GM23248 (cell line): Measurements from ENCODE around the gene ARHGEF25. TPM values are rescaled to one million over a fixed set of nuclear protein-coding genes. Genes with fewer than 3 reads are reported as not detected.
"Not testable (repeated sequence)": the region's sequence is repeated elsewhere in the genome, so short reads cannot be mapped to it uniquely, and the experiment has no call there.

Experiments used
- DNase-seq: peaks from one replicate; pipeline ENCODE4 v3.0.0-alpha.2; 2015
- H2AFZ ChIP-seq: fragments of 200-600 bp; sonication (generic); 2 replicates; pipeline ENCODE4 v1.6.1; 2016; ENCODE audit warnings: antibody characterized with exemption
- H3F3A ChIP-seq: fragments of 200-600 bp; sonication (generic); 2 replicates; pipeline ENCODE4 v1.6.1; 2016; ENCODE audit warnings: mild to moderate bottlenecking, antibody characterized with exemption, mixed run types; ENCODE audit not compliant: insufficient read depth
- H3K27ac ChIP-seq: fragments of 200-600 bp; sonication (generic); 2 replicates; pipeline ENCODE4 v1.5.1; 2016; ENCODE audit warnings: mild to moderate bottlenecking
- H3K27me3 ChIP-seq: fragments of 200-600 bp; sonication (generic); replicated peaks from 2 replicates; pipeline ENCODE4 v1.6.1; 2016; ENCODE audit warnings: mild to moderate bottlenecking; ENCODE audit not compliant: insufficient read depth
- H3K36me3 ChIP-seq: fragments of 200-600 bp; sonication (generic); 2 replicates; pipeline ENCODE4 v1.6.1; 2016; ENCODE audit warnings: low read depth, mild to moderate bottlenecking
- H3K4me1 ChIP-seq: fragments of 200-600 bp; sonication (generic); 2 replicates; pipeline ENCODE4 v1.6.1; 2016; ENCODE audit warnings: mild to moderate bottlenecking; ENCODE audit not compliant: insufficient read depth
- H3K4me2 ChIP-seq: fragments of 200-600 bp; sonication (generic); one replicate; pipeline ENCODE4 v1.6.1; 2016; ENCODE audit warnings: mild to moderate bottlenecking; ENCODE audit not compliant: unreplicated experiment
- H3K4me3 ChIP-seq: fragments of 200-600 bp; sonication (generic); 2 replicates; pipeline ENCODE4 v1.5.1; 2016; ENCODE audit warnings: mild to moderate bottlenecking
- H3K79me2 ChIP-seq: fragments of 200-600 bp; sonication (generic); 2 replicates; pipeline ENCODE4 v1.6.1; 2016; ENCODE audit warnings: mild to moderate bottlenecking; ENCODE audit not compliant: insufficient read depth
- H3K9ac ChIP-seq: fragments of 200-600 bp; sonication (generic); 2 replicates; pipeline ENCODE4 v1.6.1; 2016; ENCODE audit warnings: mild to moderate bottlenecking
- H3K9me2 ChIP-seq: fragments of 200-600 bp; sonication (generic); 2 replicates; pipeline ENCODE4 v1.6.1; 2016; ENCODE audit warnings: mixed run types, mild to moderate bottlenecking, moderate library complexity; ENCODE audit not compliant: insufficient read depth
- H3K9me3 ChIP-seq: fragments of 200-600 bp; sonication (generic); one replicate; pipeline ENCODE4 v1.6.1; 2017; ENCODE audit warnings: low read depth
- H4K20me1 ChIP-seq: fragments of 200-600 bp; sonication (generic); 2 replicates; pipeline ENCODE4 v1.6.0; 2016; ENCODE audit not compliant: insufficient read depth
- EZH2 ChIP-seq: fragments of 200-600 bp; sonication (generic); IDR thresholded peaks from 2 replicates; pipeline ENCODE4 v1.6.1; 2018; ENCODE audit warnings: antibody characterized with exemption, mild to moderate bottlenecking; ENCODE audit not compliant: insufficient read depth, poor library complexity, severe bottlenecking
- EZH2phosphoT487 ChIP-seq: fragments of 200-600 bp; sonication (generic); IDR thresholded peaks from 2 replicates; pipeline ENCODE4 v1.6.1; 2018; ENCODE audit warnings: antibody characterized with exemption, moderate library complexity, mild to moderate bottlenecking, low read depth; ENCODE audit not compliant: insufficient read depth
- WGBS, 2 experiments: methylation state at CpG; one replicate each; pipeline ENCODE4 v1.1.6; 2015 to 2017; ENCODE audit warnings: low lambda C conversion rate in 2 of 2, low coverage in 1 of 2; ENCODE audit errors: missing lambda C conversion rate in 2 of 2; 5-methylcytosine and 5-hydroxymethylcytosine counted together
- in situ Hi-C: fragments of 300-500 bp; cut with MboI; formaldehyde crosslinking; loops from 2 replicates; pipeline ENCODE4 v1.15.0; 2020
- polyA plus RNA-seq: library from polyadenylated mRNA; unstranded; fragments of >200 nt; fragmentation: Nextera tagmentation; extraction: Ambion mirVana; gene quantifications from 2 replicates; pipeline ENCODE4 v1.2.1, GENCODE V29; 2016
- total RNA-seq: library from RNA; depleted of rRNA; stranded (reverse); fragments of >200 nt; shearing (Covaris generic); gene quantifications from 2 replicates; pipeline ENCODE4 v1.2.3, GENCODE V29; 2014; rRNA removed

The ARHGEF25 gene
- total and polyA plus RNA-seq, 2 experiments from 2014 or later, result 0.60 to 24.2 TPM

DNA sequence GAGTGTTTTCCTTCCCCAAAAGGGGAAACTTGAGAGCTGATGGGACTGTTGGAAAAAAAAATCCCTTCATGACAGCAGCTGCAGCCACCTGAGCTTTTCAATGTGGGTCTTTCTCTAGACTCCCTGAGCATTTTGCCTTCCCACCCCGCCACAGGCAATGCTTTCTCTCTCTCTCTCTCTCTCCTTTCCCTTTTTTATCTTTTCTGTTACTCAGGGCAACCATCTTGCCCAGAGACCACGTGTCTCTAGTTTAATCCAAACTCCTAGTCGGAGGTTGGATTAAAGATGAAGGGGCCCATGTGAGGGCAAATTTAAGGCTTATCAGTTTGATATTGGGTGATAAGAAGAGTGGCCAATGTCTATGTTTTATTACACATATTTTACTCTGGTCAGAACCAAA is 47.7 kb downstream of the ARHGEF25 start:
- Histone ChIP-seq H3K79me2 (no peaks in the 10 kb centered on the region), H3K27me3 (peaks cover 14% of the 10 kb centered on the region; the same call in 1 of the 2 replicates), H3K9me2 (no peaks in the 10 kb centered on the region), H4K20me1 (no peaks in the 10 kb centered on the region), H3K4me2 (no peak overlapping the region), H2AFZ (no peak overlapping the region), H3K36me3 (no peaks in the 10 kb centered on the region), H3K4me3 (no peak overlapping the region), H3K4me1 (no peaks in the 10 kb centered on the region), H3K9ac (no peak overlapping the region), H3F3A (no peaks in the 10 kb centered on the region), H3K27ac (no peak overlapping the region), H3K9me3 (no peaks in the 10 kb centered on the region)
- no peak for DNase-seq
- no peak for TF ChIP-seq EZH2phosphoT487
- TF ChIP-seq EZH2, result no peak
- 36 to 44% methylated on average over 3 of the region's 3 CpGs for WGBS, 2 experiments
- in situ Hi-C loops, result no loop called here

DNA sequence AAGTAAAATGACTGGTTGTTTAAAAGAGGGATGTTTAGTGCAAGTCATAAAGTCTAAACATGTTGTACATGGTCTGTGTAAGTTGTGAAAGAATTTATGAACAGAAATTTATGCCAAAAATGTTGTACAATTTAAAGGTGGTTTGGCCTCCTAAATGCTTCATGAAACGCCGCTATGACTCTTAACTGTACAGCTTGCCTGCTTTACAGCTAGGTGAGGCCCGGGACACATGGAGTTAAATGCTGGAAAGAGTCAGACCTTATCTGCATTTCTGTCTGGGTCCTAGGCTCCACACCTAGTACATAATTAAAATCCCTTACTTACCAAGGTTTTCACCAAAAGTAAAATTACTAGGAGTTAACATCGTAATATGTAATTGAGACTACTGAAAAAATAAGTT is 50.1 kb downstream of the ARHGEF25 start:
- no peak overlapping the region for H3K9ac ChIP-seq
- no peaks in the 10 kb centered on the region for H3K36me3 ChIP-seq
- H3K9me2 ChIP-seq, result no peaks in the 10 kb centered on the region
- no peak overlapping the region for H3K4me2 ChIP-seq
- no peaks in the 10 kb centered on the region for H3K4me1 ChIP-seq
- no peak overlapping the region for H2AFZ ChIP-seq
- no peak for TF ChIP-seq EZH2phosphoT487
- no peak for TF ChIP-seq EZH2
- H3K9me3 ChIP-seq, result no peaks in the 10 kb centered on the region
- no peak for DNase-seq
- H3K79me2 ChIP-seq, result no peaks in the 10 kb centered on the region
- in situ Hi-C loops, result no loop called here
- no peak overlapping the region for H3K27ac ChIP-seq
- H4K20me1 ChIP-seq, result no peaks in the 10 kb centered on the region
- H3K27me3 ChIP-seq, result peaks cover 12% of the 10 kb centered on the region; the same call in 1 of the 2 replicates
- H3K4me3 ChIP-seq, result no peak overlapping the region
- WGBS, 2 experiments, result 39 to 46% methylated on average over 4 of the region's 4 CpGs
- no peaks in the 10 kb centered on the region for H3F3A ChIP-seq

GRCh38 chr12:57665066-57665820 is 54.0 kb downstream of the ARHGEF25 start:
- H3K79me2 ChIP-seq, H3K4me3 ChIP-seq, in situ Hi-C loops, H3K4me1 ChIP-seq, H3K27me3 ChIP-seq, H3K36me3 ChIP-seq, H3F3A ChIP-seq, H4K20me1 ChIP-seq, H3K9ac ChIP-seq, DNase-seq, H3K9me3 ChIP-seq, H3K9me2 ChIP-seq, H3K27ac ChIP-seq, H2AFZ ChIP-seq, H3K4me2 ChIP-seq: not testable (repeated sequence)
- WGBS, 2 experiments, result 67 to 76% methylated on average over 15 to 29 of the region's 34 CpGs

Other genes with a start within 250 kb of the ARHGEF25 start
- 16.9 and 27.6 TPM in 2 replicates for gene R3HDM2, start 180.4 kb upstream of the ARHGEF25 start, total RNA-seq
- 16.2 and 17.0 TPM in 2 replicates for gene R3HDM2, start 180.4 kb upstream of the ARHGEF25 start, polyA plus RNA-seq
- not detected in 2 replicates for gene INHBC, start 176.7 kb upstream of the ARHGEF25 start, total RNA-seq
- 0.09 TPM in 1 of 2 replicates, not detected in the other for gene INHBC, start 176.7 kb upstream of the ARHGEF25 start, polyA plus RNA-seq
- gene INHBE, start 156.1 kb upstream of the ARHGEF25 start, total RNA-seq, result 0.65 and 0.76 TPM in 2 replicates
- 0.23 and 0.24 TPM in 2 replicates for gene INHBE, start 156.1 kb upstream of the ARHGEF25 start, polyA plus RNA-seq
- gene GLI1, start 151.7 kb upstream of the ARHGEF25 start, total RNA-seq, result 0.63 and 1.8 TPM in 2 replicates
- 0.89 and 1.0 TPM in 2 replicates for gene GLI1, start 151.7 kb upstream of the ARHGEF25 start, polyA plus RNA-seq
- gene ARHGAP9, start 131.6 kb upstream of the ARHGEF25 start, total RNA-seq, result 0.11 TPM in 1 of 2 replicates, not detected in the other
- 0.48 and 0.61 TPM in 2 replicates for gene ARHGAP9, start 131.6 kb upstream of the ARHGEF25 start, polyA plus RNA-seq
- gene MARS1, start 123.4 kb upstream of the ARHGEF25 start, total RNA-seq, result 184 and 198 TPM in 2 replicates
- gene MARS1, start 123.4 kb upstream of the ARHGEF25 start, polyA plus RNA-seq, result 264 and 272 TPM in 2 replicates
- 13.2 and 14.7 TPM in 2 replicates for gene DDIT3, start 90.9 kb upstream of the ARHGEF25 start, total RNA-seq
- 36.6 and 42.5 TPM in 2 replicates for gene DDIT3, start 90.9 kb upstream of the ARHGEF25 start, polyA plus RNA-seq
- 2.1 and 2.8 TPM in 2 replicates for gene MBD6, start 88.6 kb upstream of the ARHGEF25 start, total RNA-seq
- 9.7 and 13.0 TPM in 2 replicates for gene MBD6, start 88.6 kb upstream of the ARHGEF25 start, polyA plus RNA-seq
- gene DCTN2, start 64.2 kb upstream of the ARHGEF25 start, total RNA-seq, result 158 and 202 TPM in 2 replicates
- 141 and 144 TPM in 2 replicates for gene DCTN2, start 64.2 kb upstream of the ARHGEF25 start, polyA plus RNA-seq
- under 0.01 and 0.11 TPM in 2 replicates for gene KIF5A, start 61.4 kb upstream of the ARHGEF25 start, total RNA-seq
- 0.15 and 0.18 TPM in 2 replicates for gene KIF5A, start 61.4 kb upstream of the ARHGEF25 start, polyA plus RNA-seq
- gene PIP4K2C, start 20.2 kb upstream of the ARHGEF25 start, total RNA-seq, result 21.5 and 27.3 TPM in 2 replicates
- gene PIP4K2C, start 20.2 kb upstream of the ARHGEF25 start, polyA plus RNA-seq, result 20.7 and 22.5 TPM in 2 replicates
- gene DTX3, start 6.6 kb upstream of the ARHGEF25 start, total RNA-seq, result 12.3 and 19.6 TPM in 2 replicates
- 7.7 and 8.7 TPM in 2 replicates for gene DTX3, start 6.6 kb upstream of the ARHGEF25 start, polyA plus RNA-seq
- 7.8 and 8.6 TPM in 2 replicates for gene B4GALNT1, start 21.8 kb downstream of the ARHGEF25 start, total RNA-seq
- gene B4GALNT1, start 21.8 kb downstream of the ARHGEF25 start, polyA plus RNA-seq, result 4.7 and 5.4 TPM in 2 replicates
- 215 and 329 TPM in 2 replicates for gene OS9, start 82.7 kb downstream of the ARHGEF25 start, total RNA-seq
- gene OS9, start 82.7 kb downstream of the ARHGEF25 start, polyA plus RNA-seq, result 186 and 194 TPM in 2 replicates
- under 0.01 TPM in 1 of 2 replicates, not detected in the other for gene AGAP2, start 127.3 kb downstream of the ARHGEF25 start, total RNA-seq
- gene AGAP2, start 127.3 kb downstream of the ARHGEF25 start, polyA plus RNA-seq, result 0.11 TPM in 1 of 2 replicates, not detected in the other
- gene TSPAN31, start 133.6 kb downstream of the ARHGEF25 start, total RNA-seq, result 70.8 and 112 TPM in 2 replicates
- 47.2 and 48.4 TPM in 2 replicates for gene TSPAN31, start 133.6 kb downstream of the ARHGEF25 start, polyA plus RNA-seq
- gene CDK4, start 140.9 kb downstream of the ARHGEF25 start, total RNA-seq, result 133 and 152 TPM in 2 replicates
- 123 and 137 TPM in 2 replicates for gene CDK4, start 140.9 kb downstream of the ARHGEF25 start, polyA plus RNA-seq
- 0.97 and 1.4 TPM in 2 replicates for gene MARCHF9, start 143.7 kb downstream of the ARHGEF25 start, total RNA-seq
- 0.18 TPM in 1 of 2 replicates, not detected in the other for gene MARCHF9, start 143.7 kb downstream of the ARHGEF25 start, polyA plus RNA-seq
- gene CYP27B1, start 155.6 kb downstream of the ARHGEF25 start, total RNA-seq, result 0.86 and 1.0 TPM in 2 replicates
- 0.42 and 0.78 TPM in 2 replicates for gene CYP27B1, start 155.6 kb downstream of the ARHGEF25 start, polyA plus RNA-seq
- 3.7 and 7.3 TPM in 2 replicates for gene METTL1, start 160.7 kb downstream of the ARHGEF25 start, total RNA-seq
- 29.8 and 33.2 TPM in 2 replicates for gene METTL1, start 160.7 kb downstream of the ARHGEF25 start, polyA plus RNA-seq
- 7.0 and 12.4 TPM in 2 replicates for gene EEF1AKMT3, start 161.2 kb downstream of the ARHGEF25 start, total RNA-seq
- 15.0 and 15.7 TPM in 2 replicates for gene EEF1AKMT3, start 161.2 kb downstream of the ARHGEF25 start, polyA plus RNA-seq
- 13.0 and 37.9 TPM in 2 replicates for gene TSFM, start 171.4 kb downstream of the ARHGEF25 start, total RNA-seq
- 36.1 and 42.2 TPM in 2 replicates for gene TSFM, start 171.4 kb downstream of the ARHGEF25 start, polyA plus RNA-seq
- 1.4 and 3.4 TPM in 2 replicates for gene AVIL, start 207.3 kb downstream of the ARHGEF25 start, total RNA-seq
- 1.9 and 2.4 TPM in 2 replicates for gene AVIL, start 207.3 kb downstream of the ARHGEF25 start, polyA plus RNA-seq
- 97.3 and 109 TPM in 2 replicates for gene CTDSP2, start 235.3 kb downstream of the ARHGEF25 start, total RNA-seq
- 51.7 and 52.7 TPM in 2 replicates for gene CTDSP2, start 235.3 kb downstream of the ARHGEF25 start, polyA plus RNA-seq